DND-41 (cell line): ENCODE results near the gene MYEF2.

ENCODE experiments used
- ATAC-seq: fragments of 200-7000 bp; cut with Tn5 transposase; 3 replicates; pipeline ENCODE4 v1.9.1; 2021; ENCODE audit warnings: low read depth; ENCODE audit not compliant: insufficient read depth
- DNase-seq: peaks from one replicate; pipeline ENCODE4 v3.0.0-alpha.2; 2020
- H2AFZ ChIP-seq: 2 replicates; pipeline ENCODE4 v1.6.0; 2012; ENCODE audit warnings: low read depth, low read length
- H3K27ac ChIP-seq: 2 replicates; pipeline ENCODE4 v1.5.1; 2012; ENCODE audit warnings: low read length, inconsistent platforms
- H3K27me3 ChIP-seq: fragments of 200-600 bp; sonication (generic); 2 replicates; pipeline ENCODE4 v1.6.0; 2012; ENCODE audit warnings: low read length, mild to moderate bottlenecking, inconsistent platforms; ENCODE audit not compliant: insufficient read depth, poor library complexity
- H3K36me3 ChIP-seq: 2 replicates; pipeline ENCODE4 v1.5.1; 2012; ENCODE audit warnings: low read length, inconsistent platforms; ENCODE audit not compliant: insufficient read depth
- H3K4me1 ChIP-seq: 2 replicates; pipeline ENCODE4 v1.5.1; 2012; ENCODE audit warnings: mild to moderate bottlenecking, low read length; ENCODE audit not compliant: insufficient read depth
- H3K4me2 ChIP-seq: 2 replicates; pipeline ENCODE4 v1.6.0; 2012; ENCODE audit warnings: mild to moderate bottlenecking, moderate library complexity, low read length, inconsistent platforms; ENCODE audit not compliant: insufficient read depth
- H3K4me3 ChIP-seq, 2 experiments: fragments of 200-600 bp in 1 of 2; shearing (Covaris generic) in 1 of 2; 2 replicates each; pipeline ENCODE4 v1.5.1; 2012 to 2016; ENCODE audit warnings: inconsistent platforms in 2 of 2, low read length in 2 of 2, mild to moderate bottlenecking in 2 of 2, low read depth in 1 of 2, moderate library complexity in 1 of 2
- H3K79me2 ChIP-seq: 2 replicates; pipeline ENCODE4 v1.6.0; 2012; ENCODE audit warnings: low read length, inconsistent platforms; ENCODE audit not compliant: insufficient read depth
- H3K9ac ChIP-seq: 2 replicates; pipeline ENCODE4 v1.6.0; 2012; ENCODE audit warnings: low read depth, mild to moderate bottlenecking, inconsistent platforms, low read length, moderate library complexity
- H3K9me3 ChIP-seq: 2 replicates; pipeline ENCODE4 v1.5.1; 2012; ENCODE audit warnings: low read length, moderate library complexity, mild to moderate bottlenecking, inconsistent platforms; ENCODE audit not compliant: insufficient read depth, severe bottlenecking
- H4K20me1 ChIP-seq: 2 replicates; pipeline ENCODE4 v1.6.0; 2012; ENCODE audit warnings: low read length; ENCODE audit not compliant: insufficient read depth
- EZH2 ChIP-seq: IDR thresholded peaks from 3 replicates; pipeline ENCODE4 v1.6.1; 2012; ENCODE audit warnings: borderline replicate concordance, low read depth, mild to moderate bottlenecking, moderate library complexity, low read length, inconsistent platforms; ENCODE audit not compliant: severe bottlenecking
- TF ChIP-seq, protein P1 (sequence below): IDR thresholded peaks from 2 replicates; pipeline ENCODE4 v1.5.1; 2012; ENCODE audit warnings: borderline replicate concordance, low read length, moderate library complexity, mild to moderate bottlenecking; ENCODE audit not compliant: poor library complexity, severe bottlenecking; ENCODE audit errors: extremely low read depth

The MYEF2 gene

DNA sequence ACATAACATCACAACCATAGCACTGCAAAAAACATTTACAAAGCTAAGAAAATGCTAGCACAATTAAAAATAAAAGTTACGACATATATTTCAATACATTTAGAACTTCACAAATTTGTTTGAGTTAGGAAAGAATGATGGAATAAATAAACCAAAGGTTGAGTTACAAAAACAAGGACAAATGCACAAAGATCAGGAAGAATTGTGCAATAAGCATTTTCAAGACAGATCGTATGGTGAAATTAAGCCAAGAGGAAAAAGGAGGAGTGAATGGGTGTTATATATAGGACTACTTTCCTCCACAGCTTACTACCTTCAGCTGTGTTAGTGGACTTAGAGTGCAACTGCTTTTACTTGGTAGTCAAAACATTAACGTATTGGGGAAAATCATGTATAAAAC is 7.4 kb upstream of the MYEF2 start:
- H3K9me3 ChIP-seq, result no peaks in the 10 kb centered on the region
- no peak overlapping the region for H3K4me3 ChIP-seq
- DNase-seq, result no peak
- H3K27me3 ChIP-seq, result no peaks in the 10 kb centered on the region
- no peak for TF ChIP-seq EZH2
- TF ChIP-seq, protein P1, sequence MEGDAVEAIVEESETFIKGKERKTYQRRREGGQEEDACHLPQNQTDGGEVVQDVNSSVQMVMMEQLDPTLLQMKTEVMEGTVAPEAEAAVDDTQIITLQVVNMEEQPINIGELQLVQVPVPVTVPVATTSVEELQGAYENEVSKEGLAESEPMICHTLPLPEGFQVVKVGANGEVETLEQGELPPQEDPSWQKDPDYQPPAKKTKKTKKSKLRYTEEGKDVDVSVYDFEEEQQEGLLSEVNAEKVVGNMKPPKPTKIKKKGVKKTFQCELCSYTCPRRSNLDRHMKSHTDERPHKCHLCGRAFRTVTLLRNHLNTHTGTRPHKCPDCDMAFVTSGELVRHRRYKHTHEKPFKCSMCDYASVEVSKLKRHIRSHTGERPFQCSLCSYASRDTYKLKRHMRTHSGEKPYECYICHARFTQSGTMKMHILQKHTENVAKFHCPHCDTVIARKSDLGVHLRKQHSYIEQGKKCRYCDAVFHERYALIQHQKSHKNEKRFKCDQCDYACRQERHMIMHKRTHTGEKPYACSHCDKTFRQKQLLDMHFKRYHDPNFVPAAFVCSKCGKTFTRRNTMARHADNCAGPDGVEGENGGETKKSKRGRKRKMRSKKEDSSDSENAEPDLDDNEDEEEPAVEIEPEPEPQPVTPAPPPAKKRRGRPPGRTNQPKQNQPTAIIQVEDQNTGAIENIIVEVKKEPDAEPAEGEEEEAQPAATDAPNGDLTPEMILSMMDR, result no peak
- H3K9ac ChIP-seq, result no peak overlapping the region
- H3K4me1 ChIP-seq, result no peaks in the 10 kb centered on the region
- ATAC-seq, result no peak
- no peaks in the 10 kb centered on the region for H4K20me1 ChIP-seq
- H3K4me2 ChIP-seq, result no peak overlapping the region
- no peak overlapping the region for H3K27ac ChIP-seq
- no peaks in the 10 kb centered on the region for H3K36me3 ChIP-seq
- no peaks in the 10 kb centered on the region for H3K79me2 ChIP-seq
- H2AFZ ChIP-seq, result no peak overlapping the region

DNA sequence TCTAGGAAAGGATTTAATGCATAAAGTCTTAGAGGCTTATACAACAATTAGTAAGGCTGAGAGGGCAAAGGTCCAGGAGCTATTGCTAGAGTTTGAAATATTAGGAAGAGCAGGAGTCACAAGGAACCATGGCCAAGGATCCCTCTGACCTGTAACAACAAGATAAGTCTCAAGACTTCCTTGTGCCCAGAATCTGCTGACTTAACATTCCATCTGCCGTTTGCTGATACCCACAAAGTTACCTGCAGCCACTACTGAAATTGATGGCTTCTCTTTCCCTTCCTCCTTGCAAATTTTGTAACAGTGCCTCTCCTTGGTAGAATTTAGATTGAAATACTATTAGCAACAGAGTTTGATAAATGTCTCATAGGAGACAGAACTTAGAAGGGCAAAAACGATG is 4.7 kb upstream of the MYEF2 start:
- no peak for DNase-seq
- TF ChIP-seq, protein P1, result no peak
- no peak for TF ChIP-seq EZH2
- H3K9ac ChIP-seq, result no peak overlapping the region
- H3K4me3 ChIP-seq, result no peak overlapping the region
- H2AFZ ChIP-seq, result no peak overlapping the region
- no peaks in the 10 kb centered on the region for H3K36me3 ChIP-seq
- H3K9me3 ChIP-seq, result no peaks in the 10 kb centered on the region
- H3K4me2 ChIP-seq, result no peak overlapping the region
- H3K4me1 ChIP-seq, result peaks cover 4% of the 10 kb centered on the region; the same call in 1 of the 2 replicates
- H3K79me2 ChIP-seq, result no peaks in the 10 kb centered on the region
- no peaks in the 10 kb centered on the region for H3K27me3 ChIP-seq
- no peak overlapping the region for H3K27ac ChIP-seq
- no peak for ATAC-seq
- no peaks in the 10 kb centered on the region for H4K20me1 ChIP-seq

DNA sequence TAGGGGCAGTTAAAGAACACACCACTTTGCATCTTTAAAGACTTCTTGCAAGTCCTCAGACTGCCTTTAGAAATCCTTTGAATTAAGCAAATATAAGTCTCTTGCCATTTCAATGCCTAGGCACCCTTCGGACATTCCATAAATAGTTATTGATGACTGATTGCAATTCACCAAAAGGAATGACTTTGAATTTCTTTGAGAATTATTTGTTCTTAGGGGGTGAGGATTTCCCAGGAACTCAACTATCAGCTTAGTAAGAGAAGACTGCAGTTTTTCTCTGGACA is 495 bp upstream of the MYEF2 start:
- DNase-seq, result no peak
- H3K9me3 ChIP-seq, result no peaks in the 10 kb centered on the region
- H3K27me3 ChIP-seq, result no peaks in the 10 kb centered on the region
- H3K4me1 ChIP-seq, result peaks cover 9% of the 10 kb centered on the region; the same call in 1 of the 2 replicates
- no peak overlapping the region for H3K27ac ChIP-seq
- H2AFZ ChIP-seq, result peak overlapping the region; percentile 70
- no peak for ATAC-seq
- peak overlapping the region; percentile 53 for H3K9ac ChIP-seq
- H3K79me2 ChIP-seq, result peaks cover 21% of the 10 kb centered on the region
- H3K36me3 ChIP-seq, result no peaks in the 10 kb centered on the region
- peak overlapping the region in 1 of 2 experiments; percentile 58; a peak in 2 of 4 replicates for H3K4me3 ChIP-seq
- TF ChIP-seq, protein P1, result no peak
- no peak for TF ChIP-seq EZH2
- H3K4me2 ChIP-seq, result peak overlapping the region; percentile 64; the same call in 1 of the 2 replicates
- no peaks in the 10 kb centered on the region for H4K20me1 ChIP-seq

DNA sequence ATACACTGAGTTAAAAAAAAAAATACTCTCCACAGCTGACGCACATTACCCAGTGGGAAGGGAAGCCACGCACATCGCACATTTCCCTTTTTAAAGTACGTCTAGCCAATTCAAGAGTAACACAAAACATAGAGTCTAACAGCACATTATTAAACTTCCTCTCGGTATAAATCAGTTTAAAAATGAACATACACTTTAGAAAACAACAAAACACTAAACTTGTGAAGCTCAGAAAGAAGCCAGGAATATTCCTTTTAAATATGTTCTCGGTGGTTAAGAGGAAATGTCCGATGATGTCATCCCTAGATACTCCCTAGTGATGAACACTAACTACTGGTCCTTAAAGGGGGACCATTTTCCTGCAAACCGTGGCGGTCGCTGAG is 721 bp downstream of the MYEF2 start:
- TF ChIP-seq, protein P1, result no peak
- TF ChIP-seq EZH2, result no peak
- DNase-seq (no peak), ATAC-seq (peak; percentile 67)
- Histone ChIP-seq H3K27ac (peak overlapping the region; percentile 46; the same call in 1 of the 2 replicates), H3K4me1 (peaks cover 9% of the 10 kb centered on the region; the same call in 1 of the 2 replicates), H3K4me2 (peak overlapping the region; percentile 64), H3K36me3 (no peaks in the 10 kb centered on the region), H3K4me3 (peak overlapping the region; percentile 23 to 58; a peak in 3 of 4 replicates), H3K9me3 (peaks cover 5% of the 10 kb centered on the region), H4K20me1 (no peaks in the 10 kb centered on the region), H2AFZ (0 out of 2 replicates have a peak overlapping the region, but pooled peaks have one; percentile 25), H3K9ac (peak overlapping the region; percentile 53), H3K79me2 (peaks cover 29% of the 10 kb centered on the region), H3K27me3 (no peaks in the 10 kb centered on the region)
